ENCODE results near the gene HHAT.

HHAT gene

DNA sequence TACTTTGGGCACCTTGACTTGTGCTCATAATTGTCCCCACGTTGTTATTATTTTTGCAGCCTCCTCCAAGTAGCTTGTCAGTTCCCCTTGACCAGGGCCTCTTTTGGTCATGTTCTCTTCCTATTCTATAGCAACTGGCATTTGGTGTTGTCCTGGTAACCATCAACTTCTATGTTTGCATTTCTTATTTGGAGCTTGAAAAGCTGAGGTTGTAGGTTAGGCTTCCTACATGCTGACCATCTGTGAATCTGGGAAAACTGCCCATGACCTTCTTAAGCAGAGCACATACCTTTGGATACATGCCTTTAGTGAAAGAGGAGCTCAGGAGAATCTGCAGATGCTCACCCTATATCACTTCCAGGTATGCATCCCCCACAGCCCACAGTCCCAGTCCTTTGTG is 160.8 kb downstream of the HHAT start:
- ChIA-PET CTCF (interaction anchor here (1.0 to 1.5 kb wide), 2 partner anchors 9 to 12 kb away, joined by 4 to 6 read pairs; no protein-coding TSS in a partner anchor), POLR2A (no interaction called here)
- TF ChIP-seq, protein P1, sequence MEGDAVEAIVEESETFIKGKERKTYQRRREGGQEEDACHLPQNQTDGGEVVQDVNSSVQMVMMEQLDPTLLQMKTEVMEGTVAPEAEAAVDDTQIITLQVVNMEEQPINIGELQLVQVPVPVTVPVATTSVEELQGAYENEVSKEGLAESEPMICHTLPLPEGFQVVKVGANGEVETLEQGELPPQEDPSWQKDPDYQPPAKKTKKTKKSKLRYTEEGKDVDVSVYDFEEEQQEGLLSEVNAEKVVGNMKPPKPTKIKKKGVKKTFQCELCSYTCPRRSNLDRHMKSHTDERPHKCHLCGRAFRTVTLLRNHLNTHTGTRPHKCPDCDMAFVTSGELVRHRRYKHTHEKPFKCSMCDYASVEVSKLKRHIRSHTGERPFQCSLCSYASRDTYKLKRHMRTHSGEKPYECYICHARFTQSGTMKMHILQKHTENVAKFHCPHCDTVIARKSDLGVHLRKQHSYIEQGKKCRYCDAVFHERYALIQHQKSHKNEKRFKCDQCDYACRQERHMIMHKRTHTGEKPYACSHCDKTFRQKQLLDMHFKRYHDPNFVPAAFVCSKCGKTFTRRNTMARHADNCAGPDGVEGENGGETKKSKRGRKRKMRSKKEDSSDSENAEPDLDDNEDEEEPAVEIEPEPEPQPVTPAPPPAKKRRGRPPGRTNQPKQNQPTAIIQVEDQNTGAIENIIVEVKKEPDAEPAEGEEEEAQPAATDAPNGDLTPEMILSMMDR (IDR thresholded peaks at IDR 0.05; ENCODE audit: insufficient read depth, low read length, missing control alignments) = no peak
- DNase-seq (ENCODE audit: low read depth, low spot score) = peak; percentile 10
- no peak overlapping the region for H3K4me3 ChIP-seq (ENCODE audit: low read depth, low read length)

DNA sequence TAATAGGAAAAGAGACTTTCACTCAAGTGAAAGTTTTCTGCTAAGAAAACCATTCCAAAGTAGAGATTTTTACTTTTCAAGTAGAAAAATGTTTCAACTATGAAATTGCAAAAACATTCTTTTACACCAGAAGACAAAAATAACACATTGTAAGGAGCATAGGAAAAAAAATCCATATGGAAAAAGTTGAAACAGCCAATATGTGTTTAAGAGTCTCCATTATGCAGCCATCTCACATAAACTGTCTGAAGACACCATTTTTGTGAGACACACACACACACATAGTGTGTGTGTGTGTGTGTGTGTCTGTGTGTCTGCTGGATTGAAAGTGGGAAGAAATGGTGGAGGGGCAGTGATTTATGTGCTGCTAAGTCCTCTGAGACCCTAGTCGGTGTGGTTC is 162.1 kb downstream of the HHAT start:
- ChIA-PET CTCF (interaction anchor here (0.8 kb wide), 1 partner anchor 11 kb away, joined by 3 read pairs; no protein-coding TSS in a partner anchor), POLR2A (no interaction called here)
- TF ChIP-seq, protein P1 (IDR thresholded peaks at IDR 0.05; ENCODE audit: insufficient read depth, low read length, missing control alignments) = no peak
- H3K4me3 ChIP-seq (ENCODE audit: low read depth, low read length) = no peak overlapping the region
- no peak for DNase-seq (ENCODE audit: low read depth, low spot score)

DNA sequence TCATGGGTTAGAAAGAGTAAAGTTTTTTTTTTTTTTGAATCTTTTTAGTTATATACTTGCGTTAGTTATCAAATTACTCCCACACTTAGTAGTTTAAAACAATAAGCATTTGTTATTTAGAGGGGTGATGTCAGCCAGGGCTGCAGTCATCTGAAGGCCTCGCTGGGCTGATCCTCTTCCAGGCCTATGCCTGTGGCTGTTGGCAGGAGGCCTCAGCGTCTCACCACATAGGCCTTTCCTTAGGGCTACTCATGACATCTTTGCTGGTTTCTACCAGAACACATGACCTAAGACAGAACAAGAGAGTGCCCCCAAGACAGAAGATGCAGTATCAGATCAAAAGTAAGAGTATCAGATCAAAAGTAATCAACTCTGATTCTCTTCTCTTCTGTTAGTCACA is 167.4 kb downstream of the HHAT start:
- CTCF ChIA-PET = no interaction called here
- TF ChIP-seq, protein P1 (IDR thresholded peaks at IDR 0.05; ENCODE audit: insufficient read depth, low read length, missing control alignments) = no peak
- POLR2A ChIA-PET = no interaction called here
- peak; percentile 57 for DNase-seq (ENCODE audit: low read depth, low spot score)
- no peak overlapping the region for H3K4me3 ChIP-seq (ENCODE audit: low read depth, low read length)

DNA sequence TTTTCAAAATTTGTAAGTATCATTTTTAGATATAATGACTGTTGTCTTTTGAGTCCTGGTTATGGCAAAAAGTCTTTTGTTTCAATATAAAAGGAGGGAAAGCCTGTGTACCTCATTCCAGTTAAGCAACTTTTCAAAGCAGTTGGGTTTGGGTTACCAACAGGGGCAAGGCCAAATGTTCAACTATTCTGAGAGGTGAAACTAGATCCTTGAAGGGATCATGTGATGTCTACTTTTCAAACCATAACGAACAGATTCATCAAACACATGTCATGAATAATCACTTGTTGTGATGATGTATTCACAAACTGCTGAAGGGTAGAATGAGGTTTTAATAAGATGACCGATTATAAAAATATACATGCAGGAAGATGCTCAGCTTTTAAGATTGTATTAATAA is 171.3 kb downstream of the HHAT start:
- no peak overlapping the region for H3K4me3 ChIP-seq (ENCODE audit: low read depth, low read length)
- DNase-seq (ENCODE audit: low read depth, low spot score) = no peak
- ChIA-PET POLR2A (no interaction called here), CTCF (interaction anchor here (1.0 kb wide), 1 partner anchor 8 kb away, joined by 3 read pairs; no protein-coding TSS in a partner anchor)
- TF ChIP-seq, protein P1 (IDR thresholded peaks at IDR 0.05; ENCODE audit: insufficient read depth, low read length, missing control alignments) = no peak

DNA sequence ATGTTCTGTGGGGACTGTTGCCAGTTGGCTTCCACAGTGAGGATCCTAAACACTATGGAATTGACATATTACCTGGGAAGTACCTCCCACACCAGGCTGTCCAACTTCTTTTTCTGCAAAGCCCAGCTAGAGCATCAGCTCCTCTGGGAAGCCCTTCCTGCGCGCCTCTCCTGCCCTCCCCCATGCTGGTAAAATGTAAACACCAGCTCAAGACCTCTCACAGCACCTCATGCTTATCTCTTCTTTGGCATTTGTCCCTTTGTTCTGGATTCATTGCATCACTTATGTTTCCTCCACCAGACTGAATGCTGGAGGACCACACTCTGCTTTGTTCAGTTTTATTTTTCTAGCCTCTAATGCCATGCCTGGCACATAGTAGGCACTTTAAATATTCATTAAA is 172.1 kb downstream of the HHAT start:
- no peak for DNase-seq (ENCODE audit: low read depth, low spot score)
- TF ChIP-seq, protein P1 (IDR thresholded peaks at IDR 0.05; ENCODE audit: insufficient read depth, low read length, missing control alignments) = no peak
- POLR2A ChIA-PET = no interaction called here
- H3K4me3 ChIP-seq (ENCODE audit: low read depth, low read length) = no peak overlapping the region
- CTCF ChIA-PET = interaction anchor here (1.4 kb wide), 1 partner anchor 12 kb away, joined by 4 read pairs; no protein-coding TSS in a partner anchor

DNA sequence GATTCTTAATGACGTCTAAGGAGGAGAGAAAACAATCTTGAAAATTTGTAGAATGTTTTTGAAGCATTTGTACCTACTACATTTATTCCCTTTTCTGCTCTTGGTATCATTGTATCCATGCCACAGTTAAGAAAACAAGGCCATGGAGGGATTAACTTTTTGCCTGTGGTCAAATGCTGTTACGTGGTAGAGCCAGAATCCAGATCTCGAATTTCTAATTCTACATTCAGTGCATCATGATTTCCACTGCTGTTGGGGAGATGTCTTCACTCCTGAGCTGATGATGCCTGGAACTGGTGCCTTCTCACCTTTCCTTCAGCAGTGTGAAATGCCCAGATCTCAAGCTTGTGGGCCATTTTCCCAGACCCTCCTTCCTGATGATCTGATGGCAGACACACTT is 175.6 kb downstream of the HHAT start:
- no peak for DNase-seq (ENCODE audit: low read depth, low spot score)
- no peak overlapping the region for H3K4me3 ChIP-seq (ENCODE audit: low read depth, low read length)
- POLR2A ChIA-PET = no interaction called here
- CTCF ChIA-PET = interaction anchor here (2.9 kb wide), 1 partner anchor 630 kb away, joined by 10 read pairs; the partner anchor contains the start of gene KCNH1
- TF ChIP-seq, protein P1 (IDR thresholded peaks at IDR 0.05; ENCODE audit: insufficient read depth, low read length, missing control alignments) = no peak

All from AG04449 (cell line).